Kasumi-1 (cell line): ENCODE results near the gene DGCR2.
A peak's percentile ranks its signal among the peaks of the same experiment; 100 is the strongest.
"Not testable (repeated sequence)": the region's sequence is repeated elsewhere in the genome, so short reads cannot be mapped to it uniquely, and the experiment has no call there.

Source experiments
- DNase-seq, 2 experiments: peaks; one replicate each; lab custom pipeline; 2025; lab: John Stamatoyannopoulos, UW

The DGCR2 gene

GRCh38 chr22:19109198-19110063 lies 12.8 kb downstream of the DGCR2 start:
- DNase-seq, result peak; percentile 93 to 97

- no peak for DNase-seq
Observed at GRCh38 chr22:19108807-19109197, 13.4 kb downstream of the DGCR2 start.

DNA sequence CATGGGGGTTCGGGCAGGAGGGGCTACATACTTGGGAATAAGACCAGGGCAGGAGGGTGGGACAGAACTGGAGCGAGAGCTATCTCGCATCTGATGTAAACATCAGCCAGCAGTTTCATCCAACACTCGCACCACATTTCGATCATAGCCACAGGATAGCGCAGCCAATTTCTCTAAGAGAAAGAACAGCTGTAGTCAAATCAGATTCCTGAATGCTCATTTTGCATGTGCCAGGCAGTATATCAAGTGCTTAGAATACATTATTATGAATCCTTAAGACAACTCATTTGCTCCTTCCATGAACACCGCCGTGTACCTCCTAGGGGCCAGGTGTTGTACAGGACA lies 14.5 kb downstream of the DGCR2 start:
- no peak for DNase-seq

DNA sequence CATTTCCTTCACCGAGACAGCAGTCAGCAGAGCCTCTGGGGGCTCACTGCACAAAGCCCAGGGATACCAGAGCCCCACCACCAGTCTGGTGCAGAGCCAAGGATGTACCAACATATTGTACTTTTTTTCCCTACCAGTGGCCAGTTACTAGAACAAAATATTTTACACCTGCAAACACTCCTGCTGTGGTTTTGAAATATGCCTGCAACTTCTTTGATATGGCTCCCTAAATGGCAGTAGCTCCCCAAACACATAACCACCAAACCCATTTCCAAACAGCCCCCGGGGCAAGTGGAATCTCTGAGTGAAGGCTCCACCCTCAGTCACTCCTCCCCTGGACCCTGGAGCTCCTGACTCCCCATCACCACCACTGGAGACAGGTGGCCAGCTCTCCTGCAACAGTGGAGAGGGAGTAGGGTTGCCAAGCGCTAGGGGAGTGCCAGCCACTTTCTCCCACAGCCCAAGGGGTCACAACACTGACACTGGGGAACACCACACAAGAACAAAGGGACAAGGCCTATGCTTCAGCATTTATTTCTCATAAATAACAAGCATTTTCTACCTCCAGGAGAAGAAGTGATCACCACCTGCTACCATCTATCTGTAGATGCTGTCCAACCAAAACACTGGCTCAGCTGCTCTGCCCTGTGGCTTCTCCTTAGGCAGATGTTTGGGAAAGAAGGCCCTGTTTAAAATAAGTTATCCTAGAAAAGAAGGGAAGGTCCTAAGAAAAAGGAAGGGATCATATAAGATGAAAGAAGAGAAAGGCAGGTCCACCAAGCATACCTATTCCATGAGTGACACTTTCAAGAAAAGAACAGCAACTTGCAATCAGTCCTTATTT lies 15.1 kb downstream of the DGCR2 start:
- DNase-seq, result no peak

GRCh38 chr22:19105867-19106802 lies 16.1 kb downstream of the DGCR2 start:
- DNase-seq, result no peak

GRCh38 chr22:19105456-19105855 lies 16.8 kb downstream of the DGCR2 start:
- DNase-seq, result no peak

GRCh38 chr22:19103880-19104821 lies 18.1 kb downstream of the DGCR2 start:
- DNase-seq, result no peak

DNA sequence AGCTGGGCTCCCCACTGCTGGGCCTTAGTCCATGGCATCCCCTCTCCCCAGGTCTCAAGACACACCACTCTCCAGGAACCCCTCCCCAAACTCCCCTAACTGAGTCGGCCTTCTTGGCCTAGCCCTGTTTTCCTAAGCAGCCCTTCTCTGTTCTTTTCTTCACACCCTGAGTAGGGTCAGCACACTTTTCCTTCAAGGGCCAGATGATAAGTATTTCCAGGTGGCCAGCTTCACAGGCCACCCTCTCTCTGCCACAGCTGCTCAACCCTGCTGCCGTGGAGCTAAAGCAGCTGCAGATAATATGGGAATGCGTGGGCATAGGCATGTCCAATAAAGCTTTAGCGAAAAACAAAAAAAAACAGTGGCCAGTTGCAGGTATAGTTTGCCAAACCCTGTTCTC lies 24.1 kb downstream of the DGCR2 start:
- no peak for DNase-seq

DNA sequence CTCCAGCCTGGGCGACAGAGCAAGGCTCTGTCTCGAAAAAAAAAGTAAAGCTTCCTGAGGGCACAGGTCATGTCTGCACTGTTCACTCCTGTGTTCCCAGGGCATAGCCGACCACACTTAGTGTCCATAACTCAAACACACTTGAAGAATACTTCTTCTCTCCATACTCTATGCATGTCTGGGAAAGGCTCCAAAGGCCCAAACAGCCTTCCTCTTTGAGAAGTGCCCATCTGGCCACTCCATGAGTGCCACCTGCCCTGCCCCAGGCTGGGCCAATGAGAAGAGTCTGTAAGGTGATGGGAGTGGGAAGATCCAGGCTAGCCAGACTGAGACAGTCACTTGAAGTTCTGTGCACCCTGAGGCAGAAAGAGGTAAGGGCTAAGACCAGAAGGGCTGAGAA lies 24.7 kb downstream of the DGCR2 start:
- DNase-seq, result no peak

DNA sequence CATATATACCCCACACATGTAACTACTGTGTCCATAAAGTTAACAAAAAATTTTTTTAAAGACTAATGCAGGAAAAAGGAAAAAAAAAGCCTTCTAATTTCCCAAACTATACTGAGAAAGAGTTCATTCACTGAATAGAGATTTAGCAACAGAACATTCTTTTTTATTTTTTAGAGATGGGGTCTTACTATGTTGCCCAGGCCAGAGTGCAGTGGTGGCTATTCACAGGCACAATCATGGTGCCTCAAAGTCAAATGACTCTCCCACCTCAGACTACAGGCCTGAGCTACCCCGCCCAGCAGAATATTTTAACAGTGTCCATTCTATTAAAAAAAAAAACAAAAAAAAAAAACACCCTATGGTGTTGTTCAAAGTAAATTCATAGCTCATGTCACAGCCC lies 25.7 kb downstream of the DGCR2 start:
- no peak for DNase-seq

DNA sequence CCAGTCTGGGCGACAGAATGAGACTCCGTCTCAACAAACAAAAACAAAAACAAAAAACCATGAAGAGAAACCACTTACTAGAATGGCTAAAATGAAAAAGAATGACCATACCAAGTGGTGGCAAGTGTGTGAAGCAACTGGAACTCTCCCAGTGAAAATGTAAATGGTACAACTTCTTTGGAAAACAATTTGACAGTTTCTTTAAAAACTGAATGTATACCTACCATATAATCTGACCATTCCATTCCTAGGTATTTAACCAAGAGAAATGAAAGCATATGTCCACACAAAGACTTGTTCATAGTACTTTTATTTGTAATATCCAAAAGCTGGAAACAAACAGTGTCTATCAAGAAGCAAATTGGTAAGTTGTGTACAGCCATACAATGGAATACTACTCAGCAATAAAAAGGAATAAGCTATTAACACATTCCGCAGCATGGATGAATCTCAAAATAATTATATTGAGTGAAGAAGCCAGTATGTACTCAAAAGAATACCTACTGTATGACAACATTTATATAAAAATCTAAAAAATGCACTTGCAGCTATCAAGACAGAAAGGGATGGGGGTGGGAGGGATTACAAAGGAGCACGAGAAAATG lies 27.7 kb downstream of the DGCR2 start:
- DNase-seq, result no peak

DNA sequence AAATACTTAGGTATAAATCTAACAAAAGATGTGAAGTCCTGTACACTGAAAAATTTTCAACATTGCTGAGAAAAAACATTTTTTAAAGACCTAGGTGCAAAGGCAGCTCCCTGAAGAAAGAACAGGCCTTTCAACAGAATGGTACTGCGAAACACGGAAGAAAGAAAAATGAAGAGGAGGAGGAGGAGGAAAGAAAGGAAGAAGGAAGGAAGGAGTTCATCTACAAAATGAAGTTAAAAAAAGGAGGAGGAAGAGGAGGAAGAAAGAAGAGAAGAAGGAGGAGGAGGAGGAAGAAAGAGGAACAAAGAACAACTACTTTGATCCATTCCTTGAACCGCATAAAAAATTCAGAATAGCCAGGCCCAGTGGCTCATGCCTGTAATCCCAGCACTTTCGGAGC lies 29.5 kb downstream of the DGCR2 start:
- DNase-seq, result no peak

DNA sequence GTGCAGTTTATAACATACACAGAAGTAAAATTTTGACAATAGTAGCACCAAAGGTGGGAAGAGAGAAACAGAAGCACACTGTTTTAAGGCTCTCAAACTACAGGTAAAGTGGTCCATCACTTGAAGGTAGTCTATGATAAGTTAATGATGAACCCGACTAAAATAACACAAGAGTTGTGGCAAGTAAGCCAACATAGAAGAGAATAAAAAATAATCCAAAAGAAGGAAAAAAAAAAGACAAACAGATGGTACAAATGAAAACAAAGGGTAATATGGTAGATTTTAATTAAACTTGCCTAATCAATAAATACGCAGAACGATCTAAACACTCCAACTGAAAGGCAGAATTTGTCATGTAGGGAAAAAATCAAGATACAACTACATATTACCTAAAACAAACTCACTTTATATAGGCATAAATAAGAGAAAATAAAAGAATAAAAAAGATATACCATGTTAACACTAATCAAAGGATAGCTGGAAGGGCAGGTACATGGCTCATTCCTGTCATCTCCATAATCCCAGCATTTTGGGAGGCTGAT lies 31.6 kb downstream of the DGCR2 start:
- no peak for DNase-seq

DNA sequence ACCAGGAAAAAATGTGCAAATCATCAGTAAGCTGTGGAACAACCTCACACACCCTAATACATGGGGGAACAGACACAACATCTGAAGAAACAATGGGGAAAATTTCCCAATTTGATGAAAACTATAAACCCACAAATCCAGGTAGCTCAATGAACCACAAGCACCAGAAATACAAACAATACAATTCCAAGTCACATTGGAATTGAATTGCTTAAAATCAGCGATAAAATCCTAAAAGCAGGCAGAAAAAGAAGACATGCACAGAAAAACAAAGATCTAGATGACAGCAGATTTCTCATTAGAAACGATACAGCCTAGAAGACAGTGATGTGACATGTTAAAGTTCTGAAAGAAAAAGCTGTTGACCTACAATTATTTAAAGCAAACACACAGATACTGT lies 32.0 kb downstream of the DGCR2 start:
- DNase-seq, result no peak

DNA sequence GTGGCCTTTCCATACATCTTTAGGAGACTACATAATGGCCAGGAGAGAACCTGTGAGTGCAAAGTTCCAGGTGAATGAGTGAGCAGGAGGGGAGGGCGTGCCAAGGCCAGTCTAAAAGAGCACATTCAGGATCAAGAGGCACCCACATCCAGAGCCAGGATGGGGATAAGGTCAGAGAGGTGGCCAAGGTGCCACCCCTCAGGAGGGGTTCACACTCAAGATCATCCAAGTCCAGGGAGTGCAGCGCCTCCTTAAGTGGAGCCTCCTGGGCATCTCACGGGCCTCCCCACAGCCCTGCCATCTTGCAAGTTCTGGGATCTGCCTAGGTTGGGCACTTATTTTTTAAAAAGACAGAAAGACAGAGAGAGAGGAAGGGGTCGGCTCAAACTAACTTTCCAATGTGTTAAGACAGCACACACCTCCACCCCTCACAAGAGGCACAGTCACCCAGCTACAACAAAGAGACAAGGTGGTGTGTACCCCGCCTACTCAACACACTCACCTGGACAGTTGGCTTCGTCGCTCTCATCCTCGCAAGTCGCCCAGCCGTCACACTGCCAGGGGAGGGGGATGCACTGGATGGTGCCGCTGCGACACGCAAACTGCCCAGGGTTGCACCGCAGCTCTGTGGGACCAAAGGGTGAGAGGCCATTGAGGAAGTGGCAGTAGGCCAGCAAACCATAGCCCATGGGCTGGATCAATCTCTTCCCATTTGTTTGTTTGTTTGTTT lies 33.2 kb downstream of the DGCR2 start:
- no peak for DNase-seq

- DNase-seq, result no peak
Observed at GRCh38 chr22:19086896-19087295, 35.3 kb downstream of the DGCR2 start.

- DNase-seq, result no peak
Observed at GRCh38 chr22:19086417-19086816, 35.8 kb downstream of the DGCR2 start.

GRCh38 chr22:19085233-19085718 lies 36.9 kb downstream of the DGCR2 start:
- peak; percentile 48 to 54 for DNase-seq

DNA sequence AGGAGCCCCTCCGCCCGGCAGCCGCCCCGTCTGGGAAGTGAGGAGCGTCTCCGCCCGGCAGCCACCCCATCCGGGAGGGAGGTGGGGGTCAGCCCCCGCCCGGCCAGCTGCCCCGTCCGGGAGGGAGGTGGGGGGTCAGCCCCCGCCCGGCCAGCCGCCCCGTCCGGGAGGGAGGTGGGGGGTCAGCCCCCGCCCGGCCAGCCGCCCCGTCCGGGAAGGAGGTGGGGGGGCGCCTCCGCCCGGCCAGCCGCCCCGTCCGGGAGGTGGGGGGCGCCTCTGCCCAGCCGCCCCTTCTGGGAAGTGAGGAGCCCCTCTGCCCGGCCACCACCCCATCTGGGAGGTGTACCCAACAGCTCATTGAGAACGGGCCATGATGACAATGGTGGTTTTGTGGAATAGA lies 37.6 kb downstream of the DGCR2 start:
- not testable (repeated sequence) for DNase-seq
